B cell (primary cell): ENCODE measurements around the gene COPS3. TPM values are rescaled to one million over a fixed set of nuclear protein-coding genes. Genes with fewer than 3 reads are reported as not detected.

Experiments used
- ATAC-seq: fragments of 200-7000 bp; cut with Tn5 transposase; one replicate; pipeline ENCODE4 v1.10.0; 2021; ENCODE audit warnings: low read depth, mild to moderate bottlenecking, moderate number of reproducible peaks, moderate library complexity
- CTCF ChIA-PET: fragments of 350-600 bp; sonication (Branson Sonifier 250); formaldehyde crosslinking; loops from one replicate; lab custom pipeline; 2021; ENCODE audit warnings: antibody characterized with exemption, inconsistent platforms; lab: Charles Lee
- POLR2A ChIA-PET: fragments of 350-600 bp; sonication (Branson Sonifier 250); formaldehyde crosslinking; loops from one replicate; lab custom pipeline; 2021; ENCODE audit warnings: antibody characterized with exemption; lab: Charles Lee
- DNase-seq: peaks from one replicate; pipeline ENCODE4 v3.0.0; 2013
- H2AFZ ChIP-seq: 2 replicates; pipeline ENCODE4 v1.6.1; 2012; ENCODE audit warnings: mild to moderate bottlenecking, low read depth, low read length; ENCODE audit not compliant: insufficient read depth, poor library complexity, severe bottlenecking
- H3K27ac ChIP-seq, 2 donors: 1 replicate in 1 of 2; 2 replicates in 1 of 2; pipeline ENCODE4 v1.5.1; 2012 to 2013; ENCODE audit warnings: low read length in 2 of 2, mild to moderate bottlenecking in 2 of 2, moderate library complexity in 1 of 2
- H3K27me3 ChIP-seq, 4 experiments: fragments of 200-600 bp in 1 of 4; sonication (generic) in 1 of 4; replicated peaks in 1 of 4; 1 replicate in 2 of 4; 2 replicates in 2 of 4; pipeline versions ENCODE4 v1.6.1 to v1.7.0; 2013 to 2016; ENCODE audit warnings: low read length in 3 of 4, mild to moderate bottlenecking in 2 of 4, mixed read lengths in 1 of 4, moderate library complexity in 1 of 4; ENCODE audit not compliant: insufficient read depth in 4 of 4, control insufficient read depth in 3 of 4; ENCODE audit errors: control extremely low read depth in 1 of 4
- H3K36me3 ChIP-seq, 2 experiments: replicated peaks in 1 of 2; 1 replicate in 1 of 2; 2 replicates in 1 of 2; pipeline versions ENCODE4 v1.6.1 to v1.7.1; 2013; ENCODE audit warnings: low read length in 1 of 2; ENCODE audit not compliant: insufficient read depth in 2 of 2, control insufficient read depth in 1 of 2; ENCODE audit errors: control extremely low read depth in 1 of 2, extremely low read depth in 1 of 2
- H3K4me1 ChIP-seq, 2 donors: fragments of 200-600 bp in 1 of 2; sonication (generic) in 1 of 2; 1 replicate in 1 of 2; 2 replicates in 1 of 2; pipeline versions ENCODE4 v1.5.1 to v1.6.1; 2013 to 2017; ENCODE audit warnings: low read length in 2 of 2; ENCODE audit not compliant: control insufficient read depth in 2 of 2, insufficient read depth in 2 of 2
- H3K4me2 ChIP-seq: replicated peaks from 2 replicates; pipeline ENCODE3; 2012; ENCODE audit warnings: mild to moderate bottlenecking, low read depth, low read length; ENCODE audit not compliant: poor library complexity, severe bottlenecking
- H3K4me3 ChIP-seq, 5 experiments: fragments of 200-600 bp in 1 of 5; sonication (generic) in 1 of 5; 1 replicate in 3 of 5; 2 replicates in 2 of 5; pipeline versions ENCODE4 v1.5.1 to v1.7.0; 2011 to 2016; ENCODE audit warnings: low read length in 4 of 5, mild to moderate bottlenecking in 4 of 5, low read depth in 2 of 5, control low read depth in 1 of 5, moderate library complexity in 1 of 5; ENCODE audit not compliant: insufficient read depth in 1 of 5; ENCODE audit errors: control extremely low read depth in 1 of 5, extremely low read depth in 1 of 5
- H3K79me2 ChIP-seq: fragments of 200-600 bp; sonication (generic); one replicate; pipeline ENCODE4 v1.6.0; 2016; ENCODE audit warnings: low read length; ENCODE audit not compliant: control insufficient read depth, insufficient read depth
- H3K9ac ChIP-seq: fragments of 200-600 bp; sonication (generic); 2 replicates; pipeline ENCODE4 v1.6.1; 2017; ENCODE audit warnings: mild to moderate bottlenecking, low read length, moderate library complexity
- H3K9me3 ChIP-seq, 3 donors: one replicate each; pipeline versions ENCODE4 v1.6.1 to v1.7.1; 2013; ENCODE audit warnings: low read length in 2 of 3; ENCODE audit not compliant: control insufficient read depth in 2 of 3, insufficient read depth in 1 of 3; ENCODE audit errors: control extremely low read depth in 1 of 3
- H4K20me1 ChIP-seq: 2 replicates; pipeline ENCODE4 v1.6.0; 2012; ENCODE audit warnings: mild to moderate bottlenecking, low read length; ENCODE audit not compliant: insufficient read depth, control insufficient read depth, poor library complexity, severe bottlenecking
- H3K27ac Mint-ChIP-seq: one replicate; pipeline ENCODE4 v1.8.0; 2021; ENCODE audit warnings: mixed read lengths
- H3K27me3 Mint-ChIP-seq: one replicate; pipeline ENCODE4 v1.8.0; 2021; ENCODE audit warnings: mixed read lengths
- H3K4me1 Mint-ChIP-seq: one replicate; pipeline ENCODE4 v1.8.0; 2021; ENCODE audit warnings: mixed read lengths
- H3K4me3 Mint-ChIP-seq: one replicate; pipeline ENCODE4 v1.8.0; 2021; ENCODE audit warnings: mixed read lengths
- H3K9me3 Mint-ChIP-seq: one replicate; pipeline ENCODE4 v1.8.0; 2022; ENCODE audit warnings: mixed read lengths; ENCODE audit not compliant: insufficient read depth
- CTCF ChIP-seq: fragments of 200-600 bp; IDR thresholded peaks from one replicate; pipeline ENCODE4 v1.8.0; 2022; ENCODE audit warnings: antibody characterized with exemption, mild to moderate bottlenecking
- EZH2 ChIP-seq: IDR thresholded peaks from 2 replicates; pipeline ENCODE4 v1.6.1; 2012; ENCODE audit warnings: borderline replicate concordance, low read depth, mild to moderate bottlenecking, moderate library complexity, low read length; ENCODE audit not compliant: insufficient read depth, poor library complexity, severe bottlenecking
- WGBS: methylation state at CpG from one replicate; pipeline ENCODE4 v1.1.5; 2013; ENCODE audit warnings: missing lambda C conversion rate; ENCODE audit not compliant: insufficient coverage; 5-methylcytosine and 5-hydroxymethylcytosine counted together
- intact Hi-C: fragments of 100-400 bp; cut with micrococcal nuclease; formaldehyde crosslinking; loops from one replicate; pipeline ENCODE4 v1.10.0; 2022
- polyA plus RNA-seq: library from polyadenylated mRNA; depleted of rRNA; stranded (reverse); fragments of >200 nt; gene quantifications from 2 replicates; pipeline ENCODE4 v1.2.3, GENCODE V29; 2012
- total RNA-seq, 2 donors: library from RNA; stranded (reverse); fragments of 120-200 nt in 1 of 2; gene quantifications; 1 replicate in 1 of 2; 2 replicates in 1 of 2; pipeline versions ENCODE4 v1.2.3 to v1.2.4, GENCODE V29; 2013 to 2022

The COPS3 gene
- total and polyA plus RNA-seq, 2 donors (not counting 1 experiment from before 2014, with no cell fraction given): 37.2 to 45.5 TPM

DNA sequence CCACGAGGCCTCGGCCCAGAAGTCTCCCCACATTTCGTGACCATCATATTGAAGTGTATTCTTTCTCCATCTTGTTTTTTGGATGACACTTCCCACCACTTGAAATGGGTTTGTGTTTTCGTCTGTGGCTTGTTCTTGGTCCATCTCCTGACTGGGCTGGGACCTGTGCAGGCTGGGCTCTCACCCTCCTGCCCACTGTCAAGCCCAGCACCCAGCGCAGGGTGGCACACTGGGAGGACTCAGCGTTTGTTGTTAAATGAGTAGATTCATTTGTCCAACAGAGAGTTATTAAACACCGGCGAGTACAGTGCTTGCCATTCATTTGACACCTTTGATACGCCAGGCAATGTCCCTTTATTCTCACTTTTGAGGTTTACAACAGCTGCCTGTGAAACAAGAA lies 44.8 kb upstream of the COPS3 start:
- no peaks in the 10 kb centered on the region for H3K4me1 Mint-ChIP-seq
- H3K27ac Mint-ChIP-seq: no peak overlapping the region
- H3K4me1 ChIP-seq: no peaks in the 10 kb centered on the region
- no peaks in the 10 kb centered on the region for H3K9me3 ChIP-seq
- H3K4me3 ChIP-seq: no peak overlapping the region
- TF ChIP-seq EZH2 (no peak), CTCF (no peak)
- H4K20me1 ChIP-seq: no peaks in the 10 kb centered on the region
- no peak overlapping the region for H3K4me3 Mint-ChIP-seq
- 100% methylated on average over 4 of the region's 9 CpGs for whole genome bisulfite sequencing
- H3K9me3 Mint-ChIP-seq: no peaks in the 10 kb centered on the region
- DNase-seq (no peak), ATAC-seq (no peak)
- ChIA-PET CTCF (interaction anchor here (0.6 kb wide), 1 partner anchor 287 kb away, joined by 6 read pairs; no protein-coding TSS in a partner anchor), POLR2A (no interaction called here)
- H3K27ac ChIP-seq: no peak overlapping the region
- intact Hi-C loops: no loop called here
- no peak overlapping the region for H3K9ac ChIP-seq
- no peaks in the 10 kb centered on the region for H3K27me3 Mint-ChIP-seq
- no peaks in the 10 kb centered on the region for H3K27me3 ChIP-seq
- H3K79me2 ChIP-seq: no peaks in the 10 kb centered on the region
- H3K36me3 ChIP-seq: no peaks in the 10 kb centered on the region
- H2AFZ ChIP-seq: no peak overlapping the region
- no peak overlapping the region for H3K4me2 ChIP-seq

DNA sequence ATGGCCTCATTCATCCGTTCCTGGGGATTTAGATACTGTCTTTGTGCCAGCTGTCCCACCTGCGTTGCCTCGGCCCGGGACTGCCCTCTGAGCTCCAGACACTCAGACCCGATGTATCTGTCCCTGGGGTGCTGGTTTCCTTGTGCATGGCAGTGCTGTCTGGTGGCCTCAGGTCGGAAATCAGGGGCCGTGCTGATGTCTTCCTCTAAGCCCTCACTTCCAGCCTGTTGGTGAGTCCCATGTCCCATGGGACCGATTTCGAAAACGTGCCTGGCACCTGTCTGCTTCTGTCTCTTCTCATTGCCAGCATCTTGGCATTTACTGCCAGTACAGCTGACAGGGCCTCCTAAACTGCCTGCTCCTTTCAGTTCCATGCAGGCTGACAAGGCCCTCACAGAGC lies 44.2 kb upstream of the COPS3 start:
- POLR2A ChIA-PET: no interaction called here
- Histone ChIP-seq H3K9me3 (no peaks in the 10 kb centered on the region), H4K20me1 (no peaks in the 10 kb centered on the region), H3K79me2 (no peaks in the 10 kb centered on the region), H2AFZ (no peak overlapping the region), H3K36me3 (no peaks in the 10 kb centered on the region), H3K27ac (no peak overlapping the region), H3K4me1 (no peaks in the 10 kb centered on the region), H3K27me3 (no peaks in the 10 kb centered on the region), H3K4me3 (no peak overlapping the region), H3K9ac (no peak overlapping the region), H3K4me2 (no peak overlapping the region)
- Mint-ChIP-seq H3K27me3 (no peaks in the 10 kb centered on the region), H3K9me3 (no peaks in the 10 kb centered on the region), H3K4me3 (no peak overlapping the region), H3K27ac (no peak overlapping the region), H3K4me1 (no peaks in the 10 kb centered on the region)
- no peak for DNase-seq
- CTCF ChIA-PET: no interaction called here
- no peak for ATAC-seq
- 96% methylated on average over 10 of the region's 10 CpGs for WGBS
- intact Hi-C loops: no loop called here
- TF ChIP-seq CTCF (no peak), EZH2 (no peak)
